Liver (tissue), 9 donors: ENCODE results near the gene CSF3R. TPM values are rescaled to one million over a fixed set of nuclear protein-coding genes. Genes with fewer than 3 reads are reported as not detected.

ENCODE experiments used
- DNase-seq: peaks from one replicate; pipeline ENCODE4 v3.0.0-alpha.2; 2017; ENCODE audit warnings: low spot score
- H3K27ac ChIP-seq, 2 donors: one replicate each; pipeline ENCODE4 v1.7.0; 2013; ENCODE audit warnings: inconsistent platforms in 2 of 2, low read length in 2 of 2, control low read depth in 1 of 2, low read depth in 1 of 2, mild to moderate bottlenecking in 1 of 2
- H3K27me3 ChIP-seq, 4 donors: one replicate each; pipeline versions ENCODE4 v1.6.1 to v1.7.0; 2013; ENCODE audit warnings: low read length in 3 of 4, inconsistent platforms in 1 of 4, mild to moderate bottlenecking in 1 of 4, moderate library complexity in 1 of 4; ENCODE audit not compliant: control insufficient read depth in 4 of 4, insufficient read depth in 4 of 4
- H3K36me3 ChIP-seq, 4 donors: one replicate each; pipeline versions ENCODE4 v1.6.1 to v1.7.0; 2013; ENCODE audit warnings: low read length in 3 of 4, mild to moderate bottlenecking in 3 of 4, low read depth in 1 of 4, moderate library complexity in 1 of 4; ENCODE audit not compliant: control insufficient read depth in 4 of 4, insufficient read depth in 3 of 4
- H3K4me1 ChIP-seq, 4 donors: one replicate each; pipeline versions ENCODE4 v1.6.1 to v1.7.0; 2013; ENCODE audit warnings: low read length in 3 of 4, mild to moderate bottlenecking in 3 of 4, moderate library complexity in 1 of 4; ENCODE audit not compliant: control insufficient read depth in 4 of 4, insufficient read depth in 4 of 4
- H3K4me3 ChIP-seq, 3 donors: one replicate each; pipeline versions ENCODE4 v1.6.1 to v1.7.0; 2013; ENCODE audit warnings: low read length in 3 of 3, control low read depth in 1 of 3, low read depth in 1 of 3, mild to moderate bottlenecking in 1 of 3
- H3K9ac ChIP-seq, 2 donors: one replicate each; pipeline ENCODE4 v1.7.0; 2013; ENCODE audit warnings: low read length in 2 of 2, mild to moderate bottlenecking in 2 of 2, moderate library complexity in 2 of 2, control low read depth in 1 of 2, low read depth in 1 of 2
- H3K9me3 ChIP-seq, 4 donors: one replicate each; pipeline versions ENCODE4 v1.6.1 to v1.7.0; 2013; ENCODE audit warnings: low read length in 3 of 4; ENCODE audit not compliant: control insufficient read depth in 4 of 4
- ATF3 ChIP-seq: IDR thresholded peaks from 2 replicates; pipeline ENCODE4 v1.6.1; 2016; ENCODE audit warnings: antibody characterized with exemption
- EGR1 ChIP-seq, 2 donors: IDR thresholded peaks; 2 replicates each; pipeline ENCODE4 v1.6.1; 2016 to 2018; ENCODE audit warnings: antibody characterized with exemption in 2 of 2, low read depth in 2 of 2
- FOXA1 ChIP-seq: IDR thresholded peaks from 2 replicates; pipeline ENCODE4 v1.6.1; 2016; ENCODE audit warnings: antibody characterized with exemption
- FOXA2 ChIP-seq: IDR thresholded peaks from 2 replicates; pipeline ENCODE4 v1.6.1; 2016; ENCODE audit warnings: antibody characterized with exemption
- GABPA ChIP-seq, 2 donors: IDR thresholded peaks in 1 of 2; conservative IDR thresholded peaks in 1 of 2; 2 replicates each; pipeline ENCODE4 v1.6.1; 2016; ENCODE audit warnings: antibody characterized with exemption in 2 of 2, mild to moderate bottlenecking in 1 of 2, moderate library complexity in 1 of 2
- HNF4A ChIP-seq, 2 donors: conservative IDR thresholded peaks; 2 replicates each; pipeline ENCODE4 v1.6.1; 2016; ENCODE audit warnings: antibody characterized with exemption in 2 of 2, mild to moderate bottlenecking in 2 of 2
- HNF4G ChIP-seq: IDR thresholded peaks from 2 replicates; pipeline ENCODE4 v1.6.1; 2016; ENCODE audit warnings: antibody characterized with exemption
- JUND ChIP-seq, 2 donors: IDR thresholded peaks; 2 replicates each; pipeline ENCODE4 v1.6.1; 2016; ENCODE audit warnings: antibody characterized with exemption in 2 of 2
- MAX ChIP-seq: IDR thresholded peaks from 2 replicates; pipeline ENCODE4 v1.6.1; 2016; ENCODE audit warnings: antibody characterized with exemption
- NR2F2 ChIP-seq: IDR thresholded peaks from 2 replicates; pipeline ENCODE4 v1.6.1; 2016; ENCODE audit warnings: antibody characterized with exemption
- RAD21 ChIP-seq, 2 donors: IDR thresholded peaks; 2 replicates each; pipeline ENCODE4 v1.6.1; 2016; ENCODE audit warnings: antibody characterized with exemption in 2 of 2, mild to moderate bottlenecking in 2 of 2
- REST ChIP-seq: IDR thresholded peaks from 2 replicates; pipeline ENCODE4 v1.6.1; 2016; ENCODE audit warnings: antibody characterized with exemption, mild to moderate bottlenecking
- RXRA ChIP-seq, 2 donors: IDR thresholded peaks; 2 replicates each; pipeline ENCODE4 v1.6.1; 2017 to 2018; ENCODE audit warnings: antibody characterized with exemption in 2 of 2, mild to moderate bottlenecking in 1 of 2
- SP1 ChIP-seq: IDR thresholded peaks from 2 replicates; pipeline ENCODE4 v1.6.1; 2018; ENCODE audit warnings: antibody characterized with exemption, mild to moderate bottlenecking
- TAF1 ChIP-seq: conservative IDR thresholded peaks from 2 replicates; pipeline ENCODE4 v1.6.1; 2016; ENCODE audit warnings: antibody characterized with exemption, mild to moderate bottlenecking
- YY1 ChIP-seq: IDR thresholded peaks from 2 replicates; pipeline ENCODE4 v1.6.1; 2016; ENCODE audit warnings: antibody characterized with exemption, mild to moderate bottlenecking
- ZBTB33 ChIP-seq: IDR thresholded peaks from 2 replicates; pipeline ENCODE4 v1.6.1; 2016; ENCODE audit warnings: antibody characterized with exemption
- WGBS: extraction: QIAGEN DNeasy Blood & Tissue Kit; methylation state at CpG from one replicate; pipeline ENCODE4 v1.1.7; 2013; 5-methylcytosine and 5-hydroxymethylcytosine counted together
- polyA plus RNA-seq, 2 donors: library from polyadenylated mRNA; stranded (reverse) in 1 of 2; unstranded in 1 of 2; fragments of 200-250 nt in 1 of 2; fragments of >200 nt in 1 of 2; fragmentation: Nextera tagmentation in 1 of 2; extraction: Ambion mirVana in 1 of 2; gene quantifications; one replicate each; pipeline versions ENCODE4 v1.2.1 to v1.2.3, GENCODE V29; 2013 to 2015
- total RNA-seq, 2 donors: library from RNA; depleted of rRNA; stranded (reverse); fragments of >200 nt; gene quantifications; one replicate each; pipeline ENCODE4 v1.2.3, GENCODE V29; 2014
- TF ChIP-seq, protein P1 (sequence below): fragments of 150-350 bp; IDR thresholded peaks from 2 replicates; pipeline ENCODE4 v1.5.1; 2017; ENCODE audit warnings: improper control_type of control experiment, low read depth, low read length; ENCODE audit not compliant: missing input control
- donor health status: healthy.
- donor health status: healthy.
- donor health status: healthy.
- donor health status: healthy.
- donor health status: healthy.

CSF3R gene
- total and polyA plus RNA-seq, 4 donors: 6.7 to 81.3 (median 15.9) TPM

GRCh38 chr1:36481771-36482723 lies 666 bp downstream of the CSF3R start:
- H3K27ac ChIP-seq: peak overlapping the region in 1 of 2 donors; percentile 20
- H3K9ac ChIP-seq: no peak overlapping the region
- DNase-seq: no peak

GRCh38 chr1:36481091-36481490 lies 1.6 kb downstream of the CSF3R start:
- peaks cover 0 to 2% (median under 1%) of the 10 kb centered on the region in 4 donors for H3K4me1 ChIP-seq
- DNase-seq: no peak
- no peaks in the 10 kb centered on the region for H3K27me3 ChIP-seq
- no peaks in the 10 kb centered on the region for H3K36me3 ChIP-seq
- H3K4me3 ChIP-seq: no peak overlapping the region
- H3K9me3 ChIP-seq: no peaks in the 10 kb centered on the region
- WGBS: 89% methylated on average over 6 of the region's 6 CpGs
- no peak overlapping the region for H3K27ac ChIP-seq
- no peak overlapping the region for H3K9ac ChIP-seq
- TF ChIP-seq ZBTB33 (no peak), EGR1 (IDR thresholded peaks at IDR 0.05; ENCODE audit: low read depth in 2 of 2) (no peak), ATF3 (no peak), FOXA1 (no peak), YY1 (no peak), RXRA (IDR thresholded peaks at IDR 0.05) (no peak), GABPA (IDR thresholded peaks at IDR 0.05 in 1 of 2, conservative IDR thresholded peaks at IDR 0.05 in 1 of 2) (no peak), TAF1 (no peak), RAD21 (IDR thresholded peaks at IDR 0.05) (no peak), FOXA2 (no peak), JUND (IDR thresholded peaks at IDR 0.05) (no peak), HNF4G (no peak), HNF4A (conservative IDR thresholded peaks at IDR 0.05) (no peak), REST (no peak)
- TF ChIP-seq, protein P1, sequence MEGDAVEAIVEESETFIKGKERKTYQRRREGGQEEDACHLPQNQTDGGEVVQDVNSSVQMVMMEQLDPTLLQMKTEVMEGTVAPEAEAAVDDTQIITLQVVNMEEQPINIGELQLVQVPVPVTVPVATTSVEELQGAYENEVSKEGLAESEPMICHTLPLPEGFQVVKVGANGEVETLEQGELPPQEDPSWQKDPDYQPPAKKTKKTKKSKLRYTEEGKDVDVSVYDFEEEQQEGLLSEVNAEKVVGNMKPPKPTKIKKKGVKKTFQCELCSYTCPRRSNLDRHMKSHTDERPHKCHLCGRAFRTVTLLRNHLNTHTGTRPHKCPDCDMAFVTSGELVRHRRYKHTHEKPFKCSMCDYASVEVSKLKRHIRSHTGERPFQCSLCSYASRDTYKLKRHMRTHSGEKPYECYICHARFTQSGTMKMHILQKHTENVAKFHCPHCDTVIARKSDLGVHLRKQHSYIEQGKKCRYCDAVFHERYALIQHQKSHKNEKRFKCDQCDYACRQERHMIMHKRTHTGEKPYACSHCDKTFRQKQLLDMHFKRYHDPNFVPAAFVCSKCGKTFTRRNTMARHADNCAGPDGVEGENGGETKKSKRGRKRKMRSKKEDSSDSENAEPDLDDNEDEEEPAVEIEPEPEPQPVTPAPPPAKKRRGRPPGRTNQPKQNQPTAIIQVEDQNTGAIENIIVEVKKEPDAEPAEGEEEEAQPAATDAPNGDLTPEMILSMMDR: no peak

More at GRCh38 chr1:36481771-36482723, 666 bp downstream of the CSF3R start:
- WGBS: 55% methylated on average over 26 of the region's 26 CpGs
- no peaks in the 10 kb centered on the region for H3K36me3 ChIP-seq
- peak overlapping the region in 1 of 3 donors; percentile 1 for H3K4me3 ChIP-seq
- no peaks in the 10 kb centered on the region for H3K27me3 ChIP-seq
- TF ChIP-seq FOXA2 (no peak), HNF4G (no peak), FOXA1 (no peak), ZBTB33 (no peak), NR2F2 (no peak), RAD21 (IDR thresholded peaks at IDR 0.05) (no peak), RXRA (IDR thresholded peaks at IDR 0.05) (no peak), SP1 (no peak), YY1 (no peak), EGR1 (IDR thresholded peaks at IDR 0.05; ENCODE audit: low read depth in 2 of 2) (no peak), MAX (no peak), JUND (IDR thresholded peaks at IDR 0.05) (no peak)
- H3K9me3 ChIP-seq: no peaks in the 10 kb centered on the region
- H3K4me1 ChIP-seq: peaks cover 3 to 8% (median 6%) of the 10 kb centered on the region in 4 donors
